C4-2B (cell line): Measurements from ENCODE around the gene HNRNPF.

Experiments
- H3K27ac ChIP-seq: fragments of 450-650 bp; 2 replicates; pipeline ENCODE4 v1.5.1; 2017
- CTCF ChIP-seq: fragments of 450-650 bp; conservative IDR thresholded peaks from 2 replicates; pipeline ENCODE4 v1.5.1; 2017; ENCODE audit warnings: mild to moderate bottlenecking
- ZFX ChIP-seq: fragments of 450-650 bp; IDR thresholded peaks from 2 replicates; pipeline ENCODE4 v1.6.1; 2017

Gene HNRNPF

GRCh38 chr10:43377424-43377883, 31.5 kb downstream of the HNRNPF start:
- TF ChIP-seq ZFX (no peak), CTCF (no peak)

DNA sequence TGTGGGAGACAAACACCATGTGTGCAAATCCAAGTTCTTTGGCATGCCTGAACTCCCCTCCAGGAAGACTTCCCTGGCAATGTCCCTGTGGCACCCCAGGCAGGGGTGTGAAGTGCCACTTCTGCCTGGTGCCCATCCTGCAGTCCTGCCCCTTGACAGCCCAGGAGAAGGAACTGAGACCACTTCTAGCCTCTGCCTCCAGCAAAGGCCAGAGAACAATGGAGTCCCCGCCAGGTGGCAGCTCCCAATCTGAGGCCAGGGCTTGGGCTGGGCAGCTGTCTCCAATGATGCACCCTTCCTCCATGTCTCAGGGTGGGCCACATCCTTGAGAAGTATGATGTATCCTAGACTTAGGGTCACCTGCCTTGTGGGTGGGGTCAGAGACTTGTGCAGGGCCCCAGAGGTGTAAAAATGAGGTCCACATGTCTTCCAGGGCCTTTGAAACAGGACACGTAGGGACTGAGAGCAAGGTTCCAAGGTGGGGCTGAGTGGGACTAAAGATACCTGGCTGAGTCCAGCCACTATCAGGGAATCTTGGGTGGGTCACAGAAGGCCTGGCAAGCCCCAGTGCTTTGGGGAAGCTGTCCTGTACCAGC, 32.1 kb downstream of the HNRNPF start:
- TF ChIP-seq CTCF (no peak), ZFX (no peak)
- no peak overlapping the region for H3K27ac ChIP-seq

More at GRCh38 chr10:43377424-43377883, 31.5 kb downstream of the HNRNPF start:
- no peak overlapping the region for H3K27ac ChIP-seq

- TF ChIP-seq CTCF: no peak
- TF ChIP-seq ZFX: no peak
- no peak overlapping the region for H3K27ac ChIP-seq
Observed at GRCh38 chr10:43376046-43376635, 32.8 kb downstream of the HNRNPF start.

- H3K27ac ChIP-seq: no peak overlapping the region
Observed at GRCh38 chr10:43375401-43376020, 33.5 kb downstream of the HNRNPF start.

GRCh38 chr10:43374194-43374593, 34.8 kb downstream of the HNRNPF start:
- no peak overlapping the region for H3K27ac ChIP-seq
- TF ChIP-seq CTCF (no peak), ZFX (no peak)

More at GRCh38 chr10:43375401-43376020, 33.5 kb downstream of the HNRNPF start:
- no peak for TF ChIP-seq CTCF
- no peak for TF ChIP-seq ZFX

DNA sequence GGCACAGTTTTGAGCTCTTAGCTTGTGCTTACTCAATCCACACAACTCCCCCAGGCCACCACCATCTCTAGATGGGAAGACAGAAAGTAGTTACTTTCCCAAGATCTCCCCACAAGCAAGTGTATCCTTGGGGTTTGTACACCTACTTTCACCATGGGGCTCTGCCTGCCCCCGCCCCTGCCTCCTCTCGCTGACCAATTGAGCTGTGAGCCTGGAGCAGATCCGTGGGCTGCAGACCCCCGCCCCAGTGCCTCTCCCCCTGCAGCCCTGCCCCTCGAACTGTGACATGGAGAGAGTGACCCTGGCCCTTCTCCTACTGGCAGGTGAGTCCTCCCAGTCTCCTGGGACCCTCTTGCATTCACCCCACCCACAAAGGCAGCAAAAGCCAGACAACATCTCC, 35.5 kb downstream of the HNRNPF start:
- TF ChIP-seq CTCF: no peak
- no peak for TF ChIP-seq ZFX
- no peak overlapping the region for H3K27ac ChIP-seq

DNA sequence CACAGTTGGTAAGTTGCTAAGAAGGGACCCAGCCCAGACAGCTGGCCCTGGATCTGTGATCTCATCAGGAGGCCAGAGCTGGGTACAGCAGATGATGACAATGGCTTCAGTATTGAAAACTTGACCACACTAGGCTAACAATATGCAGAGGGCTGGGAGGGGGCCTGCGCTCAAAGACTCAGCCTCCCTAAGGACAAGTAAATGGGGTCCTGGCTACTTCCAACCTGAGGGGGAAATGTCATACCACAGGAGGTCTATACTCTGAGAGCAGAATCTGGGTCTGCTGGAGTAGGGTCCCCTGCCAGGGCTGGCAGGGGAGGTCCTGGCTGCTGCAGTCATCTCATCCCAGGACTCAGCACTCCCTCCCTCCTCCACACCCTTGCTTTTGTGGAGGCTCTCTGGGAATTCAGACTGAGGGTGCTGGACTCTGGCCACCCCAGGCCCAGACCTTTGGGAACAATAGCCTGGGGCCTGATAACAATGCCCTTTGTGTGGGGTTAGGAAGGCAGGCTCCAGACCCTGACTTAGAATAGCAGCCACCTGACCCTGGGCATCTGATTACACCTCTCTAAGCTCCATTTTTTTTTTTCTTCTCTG, 36.1 kb downstream of the HNRNPF start:
- no peak for TF ChIP-seq CTCF
- TF ChIP-seq ZFX: no peak
- H3K27ac ChIP-seq: no peak overlapping the region
